ENCODE measurements around the gene USP15.
"Not testable (repeated sequence)": the region's sequence is repeated elsewhere in the genome, so short reads cannot be mapped to it uniquely, and the experiment has no call there.

USP15 gene

GRCh38 chr12:62463252-62463651 is 203.0 kb downstream of the USP15 start:
- DNase-seq, result not testable (repeated sequence)
